Measurements from ENCODE around the gene MS4A6A. TPM values are rescaled to one million over a fixed set of nuclear protein-coding genes. Genes with fewer than 3 reads are reported as not detected.

MS4A6A gene, protein sequence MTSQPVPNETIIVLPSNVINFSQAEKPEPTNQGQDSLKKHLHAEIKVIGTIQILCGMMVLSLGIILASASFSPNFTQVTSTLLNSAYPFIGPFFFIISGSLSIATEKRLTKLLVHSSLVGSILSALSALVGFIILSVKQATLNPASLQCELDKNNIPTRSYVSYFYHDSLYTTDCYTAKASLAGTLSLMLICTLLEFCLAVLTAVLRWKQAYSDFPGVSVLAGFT
- total RNA-seq = not detected

DNA sequence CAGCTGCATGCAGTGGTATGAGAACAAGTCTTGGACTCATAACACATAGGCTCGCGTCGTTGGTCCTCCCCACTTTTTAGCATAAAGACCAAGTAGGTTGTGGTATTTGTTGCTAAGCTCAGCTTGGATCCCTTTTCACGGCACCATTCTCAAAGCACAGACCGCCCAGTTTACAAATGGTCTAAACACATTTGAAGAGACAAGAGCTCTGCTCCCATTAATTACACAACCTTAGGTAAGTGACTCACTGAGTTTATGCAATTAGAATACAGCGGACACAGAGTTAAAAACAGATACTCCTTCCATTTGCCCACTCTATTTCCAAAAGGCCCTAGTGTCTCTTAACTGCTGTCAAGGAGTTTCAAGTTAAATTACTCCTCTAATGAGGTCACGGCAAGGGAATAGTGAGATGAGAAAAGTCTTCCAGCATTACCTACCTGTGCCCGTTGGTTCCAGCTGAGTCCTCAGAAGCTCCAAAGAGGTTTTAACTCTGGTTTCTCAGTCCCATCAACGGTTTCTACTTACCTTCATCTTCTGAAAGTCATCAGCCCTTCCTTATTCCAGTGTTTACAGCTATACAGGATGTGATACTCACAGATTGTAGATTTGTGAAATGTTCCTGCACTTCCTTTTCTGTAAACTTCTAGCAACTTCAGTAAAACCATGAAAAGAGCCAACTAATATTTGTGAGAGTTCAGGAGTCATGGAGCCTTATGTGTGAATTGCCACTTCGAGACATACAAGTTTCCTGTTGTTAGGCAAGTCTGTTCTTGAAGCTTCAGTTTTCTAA lies at the start of gene MS4A6A:
TSS of gene MS4A6A (minus strand) at position 543 of the 790 bp plus-strand sequence. CDS start 1,356 bp downstream, outside the sequence.

Small RNA genes lying within 50 kb of the gene (microRNA-seq; reads per million reads assigned to microRNA genes)
- gene MIR6503 (ENCODE audit: borderline microRNAs expressed, borderline replicate concordance) = not detected

Other genes starting within 250 kb of the MS4A6A start
- not detected for gene OOSP1, start 244.7 kb downstream of the MS4A6A start, total RNA-seq
- gene OOSP4A, start 219.1 kb downstream of the MS4A6A start, total RNA-seq = not detected
- not detected for gene OOSP4B, start 165.9 kb downstream of the MS4A6A start, total RNA-seq
- gene OOSP2, start 142.7 kb downstream of the MS4A6A start, total RNA-seq = not detected
- not detected for gene MS4A3, start 126.4 kb downstream of the MS4A6A start, total RNA-seq
- gene MS4A2, start 94.4 kb downstream of the MS4A6A start, total RNA-seq = not detected
- gene MS4A4E, start 60.1 kb upstream of the MS4A6A start, total RNA-seq = not detected
- not detected for gene MS4A4A, start 97.6 kb upstream of the MS4A6A start, total RNA-seq
- not detected for gene MS4A6E, start 144.2 kb upstream of the MS4A6A start, total RNA-seq
- gene MS4A7, start 195.4 kb upstream of the MS4A6A start, total RNA-seq = not detected
- gene MS4A14, start 213.4 kb upstream of the MS4A6A start, total RNA-seq = not detected
- gene MS4A5, start 246.5 kb upstream of the MS4A6A start, total RNA-seq = not detected